Globus pallidus (tissue), 1 donor: Measurements from ENCODE around the gene TP53I13.

Experiments used
- DNase-seq: peaks from one replicate; pipeline ENCODE4 v3.0.0-alpha.2; 2015; ENCODE audit warnings: low spot score

Gene TP53I13

GRCh38 chr17:29567554-29568330 is 759 bp upstream of the TP53I13 start:
- DNase-seq: no peak

- DNase-seq: no peak
Observed at GRCh38 chr17:29569245-29569950, 897 bp downstream of the TP53I13 start.

GRCh38 chr17:29570521-29570920 is 2.0 kb downstream of the TP53I13 start:
- peak; percentile 7 for DNase-seq

DNA sequence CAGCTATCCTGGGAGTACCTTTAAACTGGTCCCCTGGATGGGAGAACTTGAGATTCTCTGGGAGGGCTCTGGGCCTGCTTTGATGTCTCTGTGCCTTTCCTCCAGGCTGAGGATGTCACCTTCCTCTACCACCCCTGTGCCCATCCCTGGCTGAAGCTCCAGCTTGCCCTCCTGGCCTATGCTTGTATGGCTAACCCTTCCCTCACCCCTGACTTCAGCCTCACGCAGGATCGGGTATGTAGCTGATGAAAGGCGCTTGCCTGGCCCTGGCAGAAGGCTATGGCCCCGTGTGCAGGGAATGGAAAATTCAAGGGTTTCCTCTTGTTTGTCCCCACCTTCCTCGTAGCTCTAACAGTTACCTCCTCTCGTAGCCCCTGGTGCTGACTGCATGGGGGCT is 3.0 kb downstream of the TP53I13 start:
- no peak for DNase-seq

GRCh38 chr17:29571883-29572681 is 3.6 kb downstream of the TP53I13 start:
- no peak for DNase-seq

DNA sequence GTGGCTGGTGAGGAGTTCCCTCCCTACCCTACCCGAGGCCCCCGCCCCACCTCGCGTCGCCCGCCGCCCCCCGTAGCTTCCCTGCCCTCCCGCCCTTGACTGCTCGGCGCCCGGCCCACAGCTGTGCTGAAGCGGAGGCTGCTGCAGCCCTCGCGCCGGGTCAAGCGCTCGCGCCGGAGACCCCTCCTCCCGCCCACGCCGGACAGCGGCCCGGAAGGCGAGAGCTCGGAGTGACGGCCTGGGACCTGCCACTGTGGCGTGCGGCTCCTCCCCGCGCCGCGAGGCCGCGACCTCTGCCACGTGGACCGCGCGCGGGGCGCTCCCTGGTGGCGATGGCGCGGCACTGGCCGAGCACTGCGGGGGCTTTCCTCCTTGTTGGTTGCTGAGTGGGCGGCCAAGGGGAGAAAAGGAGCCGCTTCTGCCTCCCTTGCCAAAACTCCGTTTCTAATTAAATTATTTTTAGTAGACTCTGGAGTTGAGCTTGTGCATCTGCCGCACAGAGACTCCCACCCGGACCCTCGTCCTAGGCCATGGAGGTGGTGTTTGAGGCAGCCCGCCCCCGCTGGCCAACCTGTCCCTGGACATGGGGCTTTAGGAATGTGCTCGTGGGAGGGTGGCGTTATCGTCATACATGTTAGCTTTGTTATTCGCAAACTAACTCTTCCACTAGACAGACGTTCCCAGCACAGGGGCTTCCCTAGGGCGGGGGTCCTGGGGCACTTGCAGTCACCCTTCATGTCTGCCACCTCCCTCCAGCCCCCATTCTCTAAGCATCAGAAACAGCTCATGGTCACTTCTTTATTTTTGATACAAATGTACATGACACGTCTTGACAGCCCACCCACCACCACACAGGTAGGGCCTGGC is 4.4 kb downstream of the TP53I13 start:
- peak; percentile 50 for DNase-seq

- DNase-seq: peak; percentile 4
Observed at GRCh38 chr17:29573558-29573869, 5.0 kb downstream of the TP53I13 start.

GRCh38 chr17:29573871-29574731 is 5.6 kb downstream of the TP53I13 start:
- peak; percentile 4 for DNase-seq

DNA sequence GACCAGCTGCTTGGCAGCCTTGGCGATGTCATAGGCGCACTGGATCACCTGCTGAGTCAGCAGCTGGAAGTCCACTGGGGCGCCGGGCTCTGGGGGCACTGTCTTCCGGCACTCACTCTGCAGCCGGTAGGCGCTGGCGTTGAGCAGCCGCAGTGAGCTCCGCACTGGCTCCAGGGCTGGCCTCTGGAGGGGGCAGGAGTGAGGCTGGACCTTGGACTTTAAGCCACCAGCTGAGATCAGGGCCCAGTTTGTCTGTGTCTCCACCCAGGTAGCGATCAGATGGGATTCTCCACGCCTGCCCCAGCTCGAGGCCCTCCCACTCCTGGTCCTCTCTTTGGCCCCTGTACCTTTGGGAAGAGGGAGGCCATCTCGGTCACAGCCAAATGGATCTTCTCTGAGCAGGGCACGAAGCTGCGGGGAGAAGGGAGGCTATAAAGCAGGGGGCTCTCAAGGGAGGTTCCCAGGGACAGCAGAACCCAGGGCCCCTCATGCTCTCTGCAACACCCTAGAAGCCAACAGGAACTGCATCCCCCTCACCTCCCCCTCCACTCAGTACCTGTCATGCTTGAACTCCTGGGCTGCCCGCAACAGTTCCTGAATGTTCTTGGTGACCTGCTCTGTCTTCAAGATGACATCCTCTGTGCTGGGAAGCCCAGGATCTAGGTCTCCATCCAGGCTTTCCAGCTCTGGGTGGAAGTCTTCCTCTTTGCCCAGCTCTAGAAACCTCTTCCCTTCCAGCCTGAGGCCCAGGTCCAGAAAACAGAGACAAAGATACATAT is 6.4 kb downstream of the TP53I13 start:
- no peak for DNase-seq

GRCh38 chr17:29575511-29576213 is 7.2 kb downstream of the TP53I13 start:
- no peak for DNase-seq

- no peak for DNase-seq
Observed at GRCh38 chr17:29576214-29577000, 7.9 kb downstream of the TP53I13 start.

GRCh38 chr17:29577001-29577370 is 8.5 kb downstream of the TP53I13 start:
- DNase-seq: no peak

- peak; percentile 77 for DNase-seq
Observed at GRCh38 chr17:29577385-29578211, 9.1 kb downstream of the TP53I13 start.

GRCh38 chr17:29578626-29579485 is 10.4 kb downstream of the TP53I13 start:
- peak; percentile 3 for DNase-seq

GRCh38 chr17:29579866-29580771 is 11.6 kb downstream of the TP53I13 start:
- DNase-seq: peak; percentile 87
